ENCODE measurements around the gene BMERB1. TPM values are rescaled to one million over a fixed set of nuclear protein-coding genes. Genes with fewer than 3 reads are reported as not detected.

Gene BMERB1
- polyA plus RNA-seq, 1 of the 3 experiments (the other 2 are of a cell fraction), result 33.9 TPM

DNA sequence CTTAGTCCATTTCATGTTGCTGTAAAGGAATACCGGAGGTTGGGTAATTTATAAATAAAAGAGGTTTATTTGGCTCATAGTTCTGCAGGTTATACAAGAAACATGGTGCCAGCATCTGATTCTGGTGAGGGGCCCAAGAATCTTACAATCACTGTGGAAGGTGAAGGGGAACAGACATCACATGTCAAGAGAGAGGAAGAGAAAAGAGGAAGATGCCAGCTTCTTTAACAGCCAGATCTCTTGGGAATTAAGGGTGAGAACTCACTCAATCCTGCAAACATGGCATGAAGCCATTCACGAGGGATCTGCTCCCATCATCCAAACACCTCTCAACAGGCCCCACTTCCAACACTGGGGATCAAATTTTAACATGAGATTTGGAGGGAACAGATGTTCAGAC, 49.5 kb downstream of the BMERB1 start:
- H3K27me3 ChIP-seq (ENCODE audit: insufficient read depth), result no peaks in the 10 kb centered on the region
- H3F3A ChIP-seq (replicated peaks; ENCODE audit: insufficient read depth), result peaks cover 6% of the 10 kb centered on the region
- 95% methylated on average over 2 of the region's 2 CpGs for WGBS (ENCODE audit: low lambda C conversion rate)
- peaks cover 10% of the 10 kb centered on the region; the same call in 1 of the 2 replicates for H3K79me2 ChIP-seq (ENCODE audit: insufficient read depth)
- no peak overlapping the region for H3K4me3 ChIP-seq (ENCODE audit: low read depth in 2 of 2, low read length in 1 of 2)
- no peak overlapping the region for H2AFZ ChIP-seq (ENCODE audit: low read depth)
- H3K4me1 ChIP-seq (ENCODE audit: control insufficient read depth in 1 of 2, insufficient read depth in 2 of 2, low read depth in 1 of 2, low read length in 1 of 2), result peaks cover 5 to 8% of the 10 kb centered on the region in 2 experiments; a peak in 3 of 4 replicates
- no peak overlapping the region for H3K27ac ChIP-seq (ENCODE audit: low read depth in 2 of 2, low read length in 1 of 2)
- H4K20me1 ChIP-seq (ENCODE audit: insufficient read depth), result no peaks in the 10 kb centered on the region; the same call in 1 of the 2 replicates
- H3K9me3 ChIP-seq, result no peaks in the 10 kb centered on the region
- no peak overlapping the region for H3K9ac ChIP-seq
- H3K4me2 ChIP-seq, result no peak overlapping the region
- no peaks in the 10 kb centered on the region for H3K36me3 ChIP-seq (replicated peaks in 1 of 2; ENCODE audit: control insufficient read depth in 1 of 2, insufficient read depth in 2 of 2, low read length in 1 of 2)
- ChIA-PET CTCF (no interaction called here), POLR2A (no interaction called here)
- no peak for TF ChIP-seq RCOR1 (IDR thresholded peaks at IDR 0.05; ENCODE audit: low read length)
- H3K9me2 ChIP-seq, result no peaks in the 10 kb centered on the region
- no peak for DNase-seq

GRCh38 chr16:15484662-15485061, 50.3 kb downstream of the BMERB1 start:
- H3K9ac ChIP-seq, result no peak overlapping the region
- peaks cover 10% of the 10 kb centered on the region; the same call in 1 of the 2 replicates for H3K79me2 ChIP-seq (ENCODE audit: insufficient read depth)
- H3K4me3 ChIP-seq (ENCODE audit: low read depth in 2 of 2, low read length in 1 of 2), result no peak overlapping the region
- no peak for DNase-seq
- no peaks in the 10 kb centered on the region for H3K9me2 ChIP-seq
- TF ChIP-seq RFX5 (IDR thresholded peaks at IDR 0.05; ENCODE audit: low read length) (no peak), SIN3A (IDR thresholded peaks at IDR 0.05; ENCODE audit: borderline replicate concordance, low read depth, low read length) (no peak), TAF1 (IDR thresholded peaks at IDR 0.05; ENCODE audit: borderline replicate concordance, low read depth, low read length) (no peak), PBX3 (IDR thresholded peaks at IDR 0.05) (no peak), EZH2phosphoT487 (IDR thresholded peaks at IDR 0.05; ENCODE audit: borderline replicate concordance, low read depth) (no peak), NFIC (IDR thresholded peaks at IDR 0.05; ENCODE audit: borderline replicate concordance) (no peak), FOXJ3 (CRISPR knock-in tag; IDR thresholded peaks at IDR 0.05) (no peak), TCF12 (IDR thresholded peaks at IDR 0.05) (no peak), USF2 (IDR thresholded peaks at IDR 0.05; ENCODE audit: borderline replicate concordance, low read depth, low read length) (no peak), EP300 (IDR thresholded peaks at IDR 0.05; ENCODE audit: borderline replicate concordance in 1 of 2, low read depth in 1 of 2, low read length in 1 of 2) (no peak), MAX (IDR thresholded peaks at IDR 0.05; ENCODE audit: low read depth) (no peak)
- H3K36me3 ChIP-seq (replicated peaks in 1 of 2; ENCODE audit: control insufficient read depth in 1 of 2, insufficient read depth in 2 of 2, low read length in 1 of 2), result no peaks in the 10 kb centered on the region
- no peaks in the 10 kb centered on the region; the same call in 1 of the 2 replicates for H4K20me1 ChIP-seq (ENCODE audit: insufficient read depth)
- H3K27me3 ChIP-seq (ENCODE audit: insufficient read depth), result no peaks in the 10 kb centered on the region
- peaks cover 12% of the 10 kb centered on the region for H3F3A ChIP-seq (replicated peaks; ENCODE audit: insufficient read depth)
- 78% methylated on average over 5 of the region's 5 CpGs for WGBS (ENCODE audit: low lambda C conversion rate)
- no peak overlapping the region for H3K4me2 ChIP-seq
- H3K9me3 ChIP-seq, result no peaks in the 10 kb centered on the region
- no peak overlapping the region for H2AFZ ChIP-seq (ENCODE audit: low read depth)
- H3K27ac ChIP-seq (ENCODE audit: low read depth in 2 of 2, low read length in 1 of 2), result no peak overlapping the region
- CTCF ChIA-PET, result no interaction called here
- H3K4me1 ChIP-seq (ENCODE audit: control insufficient read depth in 1 of 2, insufficient read depth in 2 of 2, low read depth in 1 of 2, low read length in 1 of 2), result peaks cover 5 to 12% of the 10 kb centered on the region in 2 experiments; a peak in 3 of 4 replicates
- POLR2A ChIA-PET, result no interaction called here
